GM18909 (cell line): ENCODE results near the gene CCDC85A.

Source experiments
- ATAC-seq: cut with Tn5 transposase; IDR thresholded peaks from one replicate; pipeline ENCODE4 v1.9.1; 2021; ENCODE audit warnings: mild to moderate bottlenecking; ENCODE audit not compliant: unreplicated experiment, poor library complexity

Gene CCDC85A

DNA sequence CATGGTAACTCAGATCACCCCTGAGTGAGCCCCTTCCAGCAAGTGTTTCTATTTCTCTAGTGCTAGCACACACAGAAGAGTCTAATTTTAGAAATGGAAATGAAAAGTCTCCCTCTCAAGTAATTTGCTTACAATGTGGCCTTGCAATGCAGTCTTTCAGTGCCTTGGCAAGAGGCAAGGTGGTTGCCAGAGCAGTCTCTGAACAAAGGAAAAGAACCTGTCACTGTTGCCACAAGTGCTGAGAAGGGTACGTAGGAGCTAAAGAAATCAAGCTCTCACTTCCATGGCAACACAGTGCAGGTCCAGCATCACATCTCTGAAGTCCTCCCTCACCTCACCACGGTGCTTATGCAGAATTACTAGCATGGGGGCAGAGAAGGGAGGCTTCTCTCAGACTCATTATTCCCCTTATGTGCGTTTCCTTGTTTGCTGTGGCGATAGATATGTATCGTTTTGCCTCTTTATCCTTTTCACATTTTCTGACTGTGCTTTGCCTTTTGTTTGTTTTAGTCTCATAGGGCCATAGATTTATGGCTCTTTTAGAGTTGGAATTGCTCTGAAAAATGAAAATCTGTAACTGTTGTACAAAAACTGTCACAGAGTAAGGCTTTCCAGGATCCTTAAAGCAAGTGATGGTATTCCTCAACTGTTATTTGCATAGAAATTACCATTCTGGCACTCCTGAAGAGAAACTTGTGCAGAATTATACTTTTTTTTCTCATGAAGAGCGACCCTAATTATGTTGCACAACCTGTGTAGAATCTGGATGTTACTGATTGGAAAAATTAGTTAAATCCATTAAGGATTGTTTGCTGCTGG, 164.8 kb downstream of the CCDC85A start:
- peak; percentile 41 for ATAC-seq

DNA sequence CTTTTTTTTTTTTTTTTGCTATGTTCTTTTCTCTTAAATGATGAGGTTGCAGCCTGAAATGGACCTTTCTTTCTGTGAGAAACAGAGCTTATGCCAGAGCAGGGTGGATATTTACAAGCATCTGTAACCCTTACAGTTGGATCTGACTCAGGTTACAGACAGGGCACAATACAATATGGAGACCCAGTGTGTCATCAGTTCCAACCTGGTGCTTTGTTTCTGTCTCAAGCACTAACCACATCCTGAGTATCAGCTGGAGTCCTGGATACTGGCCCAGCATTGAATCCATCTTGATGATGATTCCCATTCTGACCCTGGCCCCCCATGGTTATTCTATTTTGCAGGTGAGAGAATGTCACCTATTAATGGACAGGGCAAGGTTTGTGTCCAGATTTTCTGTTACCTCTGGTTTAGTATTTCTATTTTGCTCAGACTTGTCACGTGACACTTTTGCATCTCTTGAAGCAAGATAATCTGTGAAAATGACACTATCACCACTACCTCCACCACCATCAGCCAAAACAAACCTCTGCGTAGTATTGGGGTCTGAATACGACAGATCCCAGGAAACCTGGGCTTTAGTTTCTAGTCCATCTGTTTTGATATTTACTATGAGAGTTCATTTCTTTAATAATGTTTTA, 174.0 kb downstream of the CCDC85A start:
- no peak for ATAC-seq

DNA sequence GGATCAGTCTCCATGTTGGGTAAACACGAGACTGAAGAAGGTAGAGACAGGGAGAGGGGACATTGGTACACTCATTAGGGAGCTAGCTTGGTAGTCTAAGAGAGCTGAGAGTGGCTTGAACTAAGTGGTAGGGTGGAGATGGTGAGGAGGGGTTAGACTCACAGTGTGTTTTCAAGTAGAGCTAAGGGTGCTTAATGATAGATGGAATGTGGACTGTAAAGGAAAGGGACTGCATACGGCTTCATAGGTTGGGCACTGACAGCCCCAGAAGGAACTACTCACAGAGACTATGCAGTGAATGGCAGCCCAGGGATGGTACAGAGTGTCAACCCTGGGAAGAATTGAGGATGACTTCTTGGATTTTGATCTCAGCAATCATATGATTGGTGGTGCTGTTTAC, 178.1 kb downstream of the CCDC85A start:
- ATAC-seq = no peak

DNA sequence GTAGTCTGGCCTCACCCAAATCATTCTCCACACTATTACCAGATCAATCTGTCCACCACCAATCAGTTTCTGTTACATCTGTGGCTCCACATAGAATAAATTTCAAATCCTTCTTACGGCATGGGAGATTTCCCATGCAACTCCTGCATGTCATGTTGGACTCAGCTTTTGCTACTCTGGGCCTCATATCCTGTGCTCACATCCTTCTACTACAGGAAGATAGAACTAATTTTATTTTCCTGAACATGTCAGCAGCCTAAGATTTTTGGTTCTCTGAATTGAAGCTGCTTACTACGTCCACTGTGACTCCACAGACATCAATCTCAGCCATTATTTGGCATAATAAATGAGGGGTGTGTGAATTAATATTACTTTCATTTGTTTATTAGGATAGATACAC, 181.1 kb downstream of the CCDC85A start:
- no peak for ATAC-seq

DNA sequence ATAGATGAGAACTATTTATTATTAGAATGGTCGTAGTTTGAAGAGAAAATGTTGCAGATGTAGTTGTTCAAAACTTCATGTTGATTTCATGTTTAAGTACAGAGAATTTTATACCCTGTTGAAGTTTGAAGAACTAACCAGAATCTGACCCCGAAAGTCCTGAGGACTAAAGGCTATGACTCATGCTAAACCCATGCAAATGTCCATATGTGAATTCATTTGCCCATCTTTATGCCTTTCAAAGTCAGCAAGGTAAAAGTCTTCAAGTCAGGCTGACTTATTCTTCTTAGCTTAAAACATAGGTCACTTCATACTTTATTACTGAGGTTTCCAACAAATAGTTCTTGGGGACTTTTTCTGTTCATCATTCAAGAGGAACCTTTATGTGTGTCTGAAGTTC, 185.5 kb downstream of the CCDC85A start:
- no peak for ATAC-seq

DNA sequence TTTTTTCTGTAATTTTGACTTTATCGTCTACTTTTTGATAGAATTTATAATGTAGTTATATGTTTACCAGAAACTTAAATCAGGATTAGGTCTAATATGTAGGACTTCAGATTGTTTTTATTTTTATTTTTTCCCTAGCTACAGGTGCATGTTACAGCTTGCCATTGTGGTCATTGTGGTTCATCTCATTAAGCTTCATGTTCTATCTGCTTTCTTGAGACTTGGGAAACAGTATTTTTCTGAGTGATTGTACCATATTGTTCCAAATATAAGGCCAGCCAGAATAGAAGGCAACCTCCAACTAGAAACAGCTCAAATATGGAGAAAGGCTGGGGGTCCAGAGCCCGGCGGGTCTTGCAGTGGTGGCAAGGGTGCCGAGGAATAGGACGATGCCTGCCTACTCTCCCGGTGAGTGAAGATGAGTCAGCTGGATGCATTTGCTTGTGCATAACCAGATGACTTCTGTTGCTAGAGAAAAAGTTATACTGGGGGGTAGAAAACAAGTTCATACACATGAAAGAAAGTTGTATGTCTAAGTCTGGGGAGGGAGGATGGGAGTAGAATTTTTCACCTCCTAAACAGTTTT, 188.4 kb downstream of the CCDC85A start:
- no peak for ATAC-seq

DNA sequence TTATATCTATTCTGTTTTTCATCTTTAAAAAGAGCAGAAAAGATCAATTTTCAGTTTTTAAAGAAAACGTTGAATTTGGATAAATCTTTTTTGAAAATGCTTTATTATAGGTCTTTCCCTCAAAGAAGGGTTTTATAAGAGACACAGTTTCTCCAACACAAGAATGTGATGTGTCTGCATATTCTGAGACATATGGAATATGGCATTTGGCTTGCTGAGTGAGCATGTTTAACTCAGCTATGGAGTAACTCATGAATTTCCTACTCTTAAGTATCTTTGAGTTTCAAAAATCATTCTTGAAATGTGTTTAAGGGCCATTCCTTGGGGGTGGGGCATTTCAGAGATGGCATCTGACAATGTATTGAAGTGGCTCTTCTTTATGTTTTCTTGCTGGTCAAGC, 191.5 kb downstream of the CCDC85A start:
- no peak for ATAC-seq

DNA sequence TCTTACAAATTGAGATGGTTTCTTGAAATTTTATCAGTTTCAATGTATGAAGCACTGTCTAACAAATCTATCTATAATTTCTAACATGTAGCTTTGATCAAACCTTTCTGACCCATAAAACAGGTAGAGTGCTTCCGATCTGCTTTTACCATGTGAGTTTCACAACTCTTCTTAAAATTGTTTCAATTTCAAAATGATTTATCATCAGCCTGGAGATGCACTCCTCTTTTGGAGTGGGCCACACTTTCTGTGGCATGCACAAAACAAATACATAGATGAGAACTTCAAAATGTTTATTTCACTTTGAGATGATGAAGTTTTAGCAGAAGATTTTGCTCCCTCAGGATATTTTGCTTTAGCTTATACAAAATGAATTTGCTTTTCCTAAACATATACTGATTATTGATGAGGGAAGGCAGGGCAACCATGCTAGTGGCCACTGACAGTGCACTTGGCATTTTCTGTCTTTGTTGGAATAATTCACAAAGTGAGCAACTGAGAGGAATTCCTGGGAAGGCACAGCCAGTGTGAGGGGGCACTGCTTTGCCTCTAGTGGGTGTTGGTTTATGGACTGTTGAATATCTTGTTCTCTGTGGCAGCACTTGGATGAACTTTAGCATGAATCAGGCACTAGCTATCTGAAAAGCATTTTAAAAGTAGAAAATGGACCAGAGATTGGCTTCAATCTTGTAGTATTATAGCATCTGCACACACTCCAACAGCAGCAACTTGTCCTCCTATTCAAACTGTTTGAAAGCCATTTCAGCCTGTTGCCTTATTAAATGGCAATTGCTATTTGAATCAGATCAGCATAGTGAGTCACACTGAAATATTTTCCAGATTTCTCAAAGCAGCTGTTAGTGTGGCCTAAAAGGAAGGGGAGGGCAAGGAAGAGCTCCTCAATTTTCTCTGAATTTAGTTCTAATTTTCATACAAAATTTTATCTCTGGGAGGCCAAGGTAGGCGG, 193.2 kb downstream of the CCDC85A start:
- no peak for ATAC-seq

DNA sequence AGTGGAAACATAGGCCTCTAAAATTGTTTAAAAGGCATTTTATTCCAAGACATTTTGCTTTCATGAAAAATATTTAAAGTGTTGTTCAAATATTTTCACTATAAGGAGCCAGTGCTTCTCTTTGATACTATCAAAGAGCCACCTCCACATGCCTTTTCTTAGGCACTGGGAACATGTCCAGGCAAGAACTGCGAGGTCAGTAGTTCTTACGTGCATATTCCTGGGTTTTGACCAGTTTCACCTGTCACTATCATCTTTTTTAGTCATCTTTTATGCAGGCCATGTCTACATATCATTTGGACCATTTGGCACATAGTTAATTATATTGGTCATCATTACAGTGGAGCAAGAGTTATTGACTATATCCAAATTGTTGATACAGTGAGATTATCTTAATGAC, 195.3 kb downstream of the CCDC85A start:
- ATAC-seq = no peak

DNA sequence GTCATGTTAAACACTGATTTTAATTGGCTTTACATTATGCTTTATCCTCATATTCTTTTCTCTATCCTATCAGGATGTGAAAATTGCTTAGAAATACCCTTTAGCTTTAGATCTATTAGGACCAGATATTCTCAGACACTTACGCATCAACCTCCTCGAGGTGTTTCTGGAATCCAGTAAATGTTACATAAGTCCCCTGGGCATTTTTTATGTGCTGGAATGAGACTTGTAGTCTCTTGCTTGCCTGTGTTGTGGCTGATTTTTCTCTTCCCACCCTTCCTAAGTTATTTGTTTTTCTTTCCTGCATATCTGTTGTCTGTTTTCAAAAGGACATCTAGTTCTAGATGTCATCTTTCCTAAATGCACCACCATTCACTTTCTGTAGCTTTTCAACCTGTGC, 197.1 kb downstream of the CCDC85A start:
- no peak for ATAC-seq

DNA sequence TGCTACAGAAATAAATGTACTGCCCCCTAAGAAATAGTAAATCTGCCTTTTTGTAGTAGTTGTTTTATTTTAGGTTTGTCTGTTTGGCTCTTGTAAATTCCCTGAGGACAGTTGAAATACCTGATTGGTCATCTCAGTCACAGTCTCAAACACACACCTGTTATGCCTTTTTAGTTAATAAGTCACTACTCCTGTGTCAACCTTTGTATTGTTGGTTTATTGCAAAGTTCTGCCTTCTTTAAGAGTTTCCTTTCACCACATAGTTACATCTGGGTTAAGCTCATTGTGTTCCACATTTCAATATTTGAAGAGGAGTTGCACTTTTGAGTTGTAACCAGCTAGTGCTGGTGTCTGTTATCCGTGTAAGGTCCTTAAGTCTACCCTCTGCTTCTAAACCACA, 198.7 kb downstream of the CCDC85A start:
- no peak for ATAC-seq

DNA sequence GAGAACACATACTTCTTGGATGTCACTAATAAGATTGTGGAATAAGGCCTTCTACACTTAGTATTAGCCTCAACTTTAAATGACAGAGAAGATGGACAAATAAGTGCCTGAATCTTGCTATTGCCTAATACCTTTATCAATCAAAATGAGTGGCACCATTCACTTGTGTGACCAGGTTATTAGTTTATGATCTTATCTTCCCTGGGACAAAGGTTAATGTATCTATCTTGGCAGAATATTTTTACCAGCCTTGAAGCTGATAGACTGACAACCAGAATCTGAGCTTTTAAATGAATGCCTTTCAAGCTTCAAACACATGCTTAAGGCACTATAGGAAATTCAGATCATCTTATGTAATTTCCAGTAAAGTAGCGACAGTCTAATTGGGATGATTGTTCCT, 202.9 kb downstream of the CCDC85A start:
- no peak for ATAC-seq

DNA sequence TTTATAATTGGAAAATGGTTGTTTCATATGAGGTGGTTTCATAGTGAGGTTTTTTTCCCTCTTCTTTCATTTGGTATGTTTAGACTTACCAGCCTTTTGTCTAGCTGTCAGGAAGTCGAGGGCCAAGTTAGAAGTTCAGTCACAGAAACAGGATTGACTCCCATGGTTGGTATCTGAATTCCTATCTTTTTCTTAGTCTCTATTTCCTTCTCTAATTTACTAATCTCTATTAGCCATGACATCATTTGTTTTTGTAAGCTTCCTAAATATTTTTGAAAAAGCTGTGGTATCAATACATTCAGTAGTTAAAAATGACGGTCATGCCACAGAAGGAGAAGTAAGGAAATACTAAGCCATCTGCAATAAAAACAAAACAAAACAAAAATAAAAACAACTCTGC, 206.9 kb downstream of the CCDC85A start:
- ATAC-seq = no peak

DNA sequence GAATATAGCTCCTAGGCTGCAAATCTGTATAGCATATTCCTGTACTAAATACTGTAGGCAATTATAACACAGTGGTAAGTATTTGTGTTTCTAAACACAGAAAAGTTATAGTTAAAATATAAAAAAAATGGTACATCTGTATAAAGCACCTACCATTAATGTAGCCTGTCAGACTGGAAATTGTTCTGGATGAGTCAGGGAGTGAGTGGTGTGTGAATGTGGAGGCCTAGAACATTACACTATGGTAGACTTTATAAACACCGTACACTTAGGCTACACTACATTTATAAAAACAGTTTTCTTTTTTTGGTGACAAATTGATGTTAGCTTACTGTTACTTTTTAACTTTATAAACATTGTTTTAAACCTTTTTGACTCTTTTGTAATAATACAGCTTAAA, 226.3 kb downstream of the CCDC85A start:
- ATAC-seq = no peak

DNA sequence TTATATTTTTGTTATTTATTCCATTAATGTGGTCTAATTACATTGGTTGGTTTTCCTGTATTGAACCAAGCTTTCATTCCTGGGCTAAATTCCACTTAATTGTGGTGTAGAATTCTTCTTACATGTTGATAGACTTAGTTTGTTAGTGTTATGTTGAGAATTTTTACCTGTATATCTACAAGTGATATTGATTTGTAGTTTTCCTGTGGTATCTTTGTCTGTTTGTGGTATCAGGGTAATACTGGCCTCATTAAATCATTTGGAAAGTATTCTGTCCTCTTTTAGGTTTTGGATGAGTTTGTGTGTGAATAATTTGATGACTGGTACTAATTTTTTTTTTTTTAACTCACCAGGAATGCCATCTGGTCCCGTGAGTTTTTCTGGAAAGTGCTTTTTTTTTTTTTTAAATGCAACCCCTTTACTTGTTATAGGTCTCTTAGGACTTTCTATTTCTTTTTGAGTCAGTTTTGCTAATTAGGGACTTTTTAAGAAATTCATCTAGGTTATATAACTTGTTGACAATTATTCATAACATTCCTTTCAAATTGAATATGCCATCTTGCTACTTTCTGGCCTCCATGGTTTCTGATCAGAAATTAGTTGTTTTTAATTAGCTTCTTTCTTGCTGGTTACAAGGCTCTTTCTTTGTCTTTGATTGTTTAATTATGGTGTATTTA, 232.8 kb downstream of the CCDC85A start:
- no peak for ATAC-seq
